LNCaP clone FGC (cell line): ENCODE data around the gene KRT16.

Experiments used
- DNase-seq: peaks from one replicate; pipeline ENCODE4 v3.0.0-alpha.2; 2011; ENCODE audit warnings: low read depth
- H3K4me3 ChIP-seq: 2 replicates; pipeline ENCODE4 v1.5.1; 2011; ENCODE audit warnings: mild to moderate bottlenecking, low read depth, low read length, control low read depth
- CTCF ChIP-seq: IDR thresholded peaks from 2 replicates; pipeline ENCODE4 v1.5.1; 2012; ENCODE audit warnings: mild to moderate bottlenecking; ENCODE audit not compliant: control insufficient read depth, insufficient read depth; ENCODE audit errors: extremely low read depth

Gene KRT16

DNA sequence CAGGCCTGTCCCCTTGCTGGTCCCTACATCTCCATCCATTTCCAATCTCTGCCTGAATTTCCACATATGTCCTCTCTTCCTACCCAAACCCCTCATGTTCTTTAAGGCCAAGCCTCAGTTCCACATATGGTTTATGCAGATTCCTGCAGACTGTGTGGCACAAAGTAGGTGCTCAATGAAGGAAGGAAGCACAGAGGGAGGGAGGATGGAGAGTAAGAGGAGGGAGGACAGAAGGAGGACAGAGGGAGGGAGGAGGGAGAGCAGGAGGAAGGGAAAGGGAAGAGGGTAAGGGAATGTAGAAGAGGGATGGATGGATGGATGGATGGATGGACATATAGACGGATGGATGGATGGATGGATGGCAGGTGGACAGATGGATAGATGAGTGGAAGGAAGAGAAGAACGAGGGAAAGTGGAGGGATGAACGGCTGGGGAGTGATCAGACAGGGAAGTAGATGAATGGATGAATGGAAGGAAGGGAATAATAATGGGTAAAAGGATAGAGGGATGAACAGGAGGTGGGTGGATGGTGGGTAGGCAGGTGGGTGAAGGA lies 18.1 kb downstream of the KRT16 start:
- TF ChIP-seq CTCF = no peak
- H3K4me3 ChIP-seq = no peak overlapping the region
- DNase-seq = no peak

DNA sequence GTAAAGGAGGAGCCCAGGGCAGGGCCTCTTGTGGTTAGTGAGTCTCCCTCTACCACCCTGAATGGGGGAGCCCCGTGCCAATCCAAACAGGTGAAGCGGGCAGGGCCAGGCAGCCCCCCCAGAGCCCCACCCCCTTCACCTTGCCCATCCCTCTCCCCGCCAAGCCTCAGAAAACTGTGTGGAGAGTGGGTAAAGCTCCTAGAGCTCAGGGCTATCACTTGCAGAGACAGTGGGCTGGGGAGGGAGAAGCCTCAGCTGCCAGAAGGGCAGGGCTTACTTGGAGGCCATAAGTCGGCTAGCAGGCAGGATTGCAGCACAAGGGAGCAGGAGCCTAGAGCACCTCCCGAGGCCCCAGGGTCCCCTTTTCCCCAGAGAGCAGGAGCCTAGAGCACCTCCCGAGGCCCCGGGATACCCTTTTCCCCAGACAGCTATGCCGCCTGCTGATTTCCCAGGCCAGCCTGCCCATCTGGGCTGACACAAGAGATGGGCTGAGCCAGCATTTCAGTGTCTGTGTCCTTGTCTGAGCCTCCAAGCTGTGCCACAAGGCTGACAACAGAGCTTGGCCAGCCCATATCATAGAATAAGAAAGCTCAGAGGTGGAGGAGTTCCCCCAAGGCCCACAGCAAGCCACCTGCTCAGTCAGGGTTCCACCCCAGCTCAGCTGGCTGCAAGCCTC lies 19.1 kb downstream of the KRT16 start:
- TF ChIP-seq CTCF = no peak
- H3K4me3 ChIP-seq = no peak overlapping the region
- no peak for DNase-seq

- H3K4me3 ChIP-seq = no peak overlapping the region
- TF ChIP-seq CTCF = no peak
- DNase-seq = no peak
Observed at GRCh38 chr17:41592601-41593305, 19.8 kb downstream of the KRT16 start.

- no peak overlapping the region for H3K4me3 ChIP-seq
- no peak for TF ChIP-seq CTCF
- no peak for DNase-seq
Observed at GRCh38 chr17:41589301-41589700, 23.3 kb downstream of the KRT16 start.

DNA sequence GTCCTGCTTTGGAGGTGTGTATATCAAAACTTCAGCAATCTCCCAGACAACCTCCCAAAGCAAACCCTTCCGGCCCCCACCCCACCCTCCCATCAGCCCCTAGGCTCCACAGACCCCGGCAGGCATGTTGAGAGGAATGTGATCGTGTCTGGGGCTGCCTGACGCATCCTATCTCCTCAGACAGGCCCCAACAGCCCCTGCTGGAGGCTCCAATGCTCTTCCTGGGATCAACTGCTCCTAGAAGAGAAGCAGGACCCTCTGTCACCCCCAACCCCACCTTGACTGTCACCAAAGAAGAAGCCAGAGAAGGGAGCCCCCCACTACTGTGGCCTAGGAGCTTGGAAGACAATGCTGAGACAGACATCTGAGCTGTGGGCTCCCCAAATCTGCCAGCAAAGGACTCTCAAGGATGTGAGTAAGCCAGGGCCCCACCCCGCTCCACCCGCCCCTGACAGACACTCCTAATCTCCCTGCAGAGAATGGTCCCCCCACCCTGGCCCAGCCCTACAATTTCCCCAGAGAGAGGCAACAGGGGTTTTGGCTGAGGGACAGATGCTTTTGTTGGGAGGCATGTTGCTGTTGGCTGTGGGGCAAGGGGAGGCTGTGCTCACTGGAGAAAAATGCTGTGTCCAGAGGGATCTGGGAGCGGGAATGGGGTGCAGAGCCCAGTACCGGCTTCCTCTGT lies 24.3 kb downstream of the KRT16 start:
- TF ChIP-seq CTCF = no peak
- no peak overlapping the region for H3K4me3 ChIP-seq
- no peak for DNase-seq

- no peak for DNase-seq
- H3K4me3 ChIP-seq = no peak within 1 kb of the TSS
- TF ChIP-seq CTCF = no peak
Observed at GRCh38 chr17:41586863-41587495, 25.6 kb downstream of the KRT16 start, which contains the start of gene KRT14. KRT14 (minus strand) TSS chr17:41586895; CDS start chr17:41586834, 61 bp downstream.
